ENCODE results near the gene TMEM42. TPM values are rescaled to one million over a fixed set of nuclear protein-coding genes. Genes with fewer than 3 reads are reported as not detected.

The TMEM42 gene
- total RNA-seq, 1 donor from 2014 or later = 10.1 TPM

- peak; percentile 80 for ATAC-seq
Measured at GRCh38 chr3:44913868-44914468, 52.3 kb downstream of the TMEM42 start.

GRCh38 chr3:44914936-44915335, 53.2 kb downstream of the TMEM42 start:
- peak; percentile 68 for ATAC-seq

Other genes starting within 250 kb of the TMEM42 start
- 7.0 TPM for gene ZNF197, start 236.9 kb upstream of the TMEM42 start, total RNA-seq
- 6.5 TPM for gene ZNF35, start 213.2 kb upstream of the TMEM42 start, total RNA-seq
- 1.7 TPM for gene ZNF502, start 149.3 kb upstream of the TMEM42 start, total RNA-seq
- gene ZNF501, start 132.3 kb upstream of the TMEM42 start, total RNA-seq = 1.1 TPM
- 10.6 TPM for gene KIAA1143, start 100.3 kb upstream of the TMEM42 start, total RNA-seq
- gene KIF15, start 100.1 kb upstream of the TMEM42 start, total RNA-seq = 7.3 TPM
- not detected for gene TGM4, start 12.7 kb downstream of the TMEM42 start, total RNA-seq
- 72.3 TPM for gene ZDHHC3, start 114.3 kb downstream of the TMEM42 start, total RNA-seq
- 32.5 TPM for gene EXOSC7, start 114.3 kb downstream of the TMEM42 start, total RNA-seq
- 3.1 TPM for gene CLEC3B, start 164.4 kb downstream of the TMEM42 start, total RNA-seq